GM12801 (cell line): ENCODE measurements around the gene ELL2.

Experiments used
- TF ChIP-seq, protein P1 (sequence below): IDR thresholded peaks from one replicate; pipeline ENCODE4 v1.5.1; 2011; ENCODE audit warnings: control low read depth; ENCODE audit not compliant: insufficient read length; ENCODE audit errors: extremely low read depth

Gene ELL2

DNA sequence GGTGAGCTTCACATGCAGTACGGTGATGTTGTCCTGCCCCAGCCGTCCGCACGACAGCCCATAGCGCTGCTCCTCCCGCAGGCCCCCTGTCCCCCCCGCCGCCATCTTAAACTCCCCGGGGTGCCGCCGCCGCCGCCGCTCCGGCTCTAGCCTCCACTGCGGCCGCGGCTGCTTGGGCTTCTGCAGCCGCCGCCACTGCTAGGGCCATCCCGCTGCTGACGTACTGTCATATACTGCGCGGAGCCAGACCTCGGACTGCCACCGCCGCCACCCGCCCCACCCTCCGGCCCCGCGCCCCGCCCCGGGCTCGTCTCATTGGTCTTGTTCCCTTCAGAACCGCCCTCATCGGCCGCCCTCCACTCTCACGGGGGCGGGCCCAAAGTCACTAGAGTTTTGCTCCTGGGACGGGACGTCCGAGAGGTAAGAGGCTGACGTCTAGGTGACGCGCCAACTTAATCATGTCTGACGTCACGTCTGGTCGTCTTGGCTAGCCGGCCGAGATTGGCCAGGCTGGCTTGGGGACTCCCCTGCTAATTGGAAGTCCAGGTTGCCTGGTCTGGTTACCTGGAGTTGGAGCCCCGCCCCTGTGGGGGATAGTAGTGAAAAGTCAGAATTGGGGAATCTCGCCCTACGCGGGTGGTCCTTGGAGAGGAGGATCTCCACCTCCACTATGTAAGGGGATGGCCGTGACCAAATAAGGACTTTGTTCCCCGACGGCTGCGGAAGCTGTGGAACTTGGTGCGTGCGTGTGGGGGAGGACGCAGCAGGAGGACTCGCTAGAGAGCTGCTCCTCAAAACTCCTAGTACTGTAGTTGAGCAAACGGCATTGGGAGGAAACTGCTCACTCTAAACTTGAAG, at the start of gene ELL2:
ELL2 (minus strand) TSS at position 235 of the 858 bp plus-strand sequence; CDS start at position 105, 130 bp downstream.
- TF ChIP-seq, protein P1, sequence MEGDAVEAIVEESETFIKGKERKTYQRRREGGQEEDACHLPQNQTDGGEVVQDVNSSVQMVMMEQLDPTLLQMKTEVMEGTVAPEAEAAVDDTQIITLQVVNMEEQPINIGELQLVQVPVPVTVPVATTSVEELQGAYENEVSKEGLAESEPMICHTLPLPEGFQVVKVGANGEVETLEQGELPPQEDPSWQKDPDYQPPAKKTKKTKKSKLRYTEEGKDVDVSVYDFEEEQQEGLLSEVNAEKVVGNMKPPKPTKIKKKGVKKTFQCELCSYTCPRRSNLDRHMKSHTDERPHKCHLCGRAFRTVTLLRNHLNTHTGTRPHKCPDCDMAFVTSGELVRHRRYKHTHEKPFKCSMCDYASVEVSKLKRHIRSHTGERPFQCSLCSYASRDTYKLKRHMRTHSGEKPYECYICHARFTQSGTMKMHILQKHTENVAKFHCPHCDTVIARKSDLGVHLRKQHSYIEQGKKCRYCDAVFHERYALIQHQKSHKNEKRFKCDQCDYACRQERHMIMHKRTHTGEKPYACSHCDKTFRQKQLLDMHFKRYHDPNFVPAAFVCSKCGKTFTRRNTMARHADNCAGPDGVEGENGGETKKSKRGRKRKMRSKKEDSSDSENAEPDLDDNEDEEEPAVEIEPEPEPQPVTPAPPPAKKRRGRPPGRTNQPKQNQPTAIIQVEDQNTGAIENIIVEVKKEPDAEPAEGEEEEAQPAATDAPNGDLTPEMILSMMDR = no peak

DNA sequence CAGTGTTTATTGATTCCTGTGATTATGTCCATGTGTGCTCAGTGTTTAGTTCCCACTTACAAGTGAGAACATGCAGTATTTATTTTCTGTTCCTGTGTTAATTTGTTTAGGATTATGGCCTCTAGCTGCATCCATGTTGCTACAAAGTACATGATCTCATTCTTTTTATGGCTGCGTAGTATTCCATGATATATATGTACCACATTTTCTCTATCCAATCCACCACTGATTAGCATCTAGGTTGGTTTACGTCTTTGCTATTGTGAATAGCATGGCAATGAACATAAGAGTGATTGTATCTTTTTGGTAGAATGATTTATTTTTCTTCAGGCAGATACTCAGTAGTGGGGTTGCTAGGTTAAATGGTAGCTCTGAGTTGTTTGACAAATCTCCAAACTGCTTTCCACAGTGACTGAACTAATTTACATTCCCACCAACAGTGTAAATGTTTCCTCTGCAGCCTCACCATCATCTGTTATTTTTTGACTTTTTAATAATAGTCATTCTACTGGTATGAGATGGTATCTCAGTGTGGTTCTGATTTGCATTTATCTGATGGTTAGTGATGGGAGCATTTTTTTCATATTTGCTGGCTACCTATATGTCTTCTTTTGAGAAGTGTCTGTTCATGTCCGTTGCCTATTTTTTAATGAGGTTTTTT, 47.5 kb upstream of the ELL2 start:
- TF ChIP-seq, protein P1 = no peak

DNA sequence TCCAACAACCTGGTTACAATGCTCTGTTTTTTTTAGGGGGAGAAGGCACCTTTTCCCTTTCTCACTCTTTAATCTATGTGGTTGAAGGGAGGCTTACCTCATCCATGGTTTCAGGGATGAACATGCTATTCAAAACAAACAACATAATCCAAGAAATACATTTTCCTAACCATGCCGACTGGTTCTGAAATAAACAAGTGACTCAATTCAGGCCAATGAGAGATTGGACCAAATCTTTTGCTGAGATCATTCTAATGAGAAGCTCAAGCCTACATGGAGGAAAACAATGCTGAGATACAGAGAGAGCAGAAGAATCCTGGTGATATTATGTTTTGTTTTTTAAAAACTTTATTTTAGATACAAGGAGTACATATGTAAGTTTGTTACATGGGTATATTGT, 46.8 kb upstream of the ELL2 start:
- TF ChIP-seq, protein P1 = no peak

DNA sequence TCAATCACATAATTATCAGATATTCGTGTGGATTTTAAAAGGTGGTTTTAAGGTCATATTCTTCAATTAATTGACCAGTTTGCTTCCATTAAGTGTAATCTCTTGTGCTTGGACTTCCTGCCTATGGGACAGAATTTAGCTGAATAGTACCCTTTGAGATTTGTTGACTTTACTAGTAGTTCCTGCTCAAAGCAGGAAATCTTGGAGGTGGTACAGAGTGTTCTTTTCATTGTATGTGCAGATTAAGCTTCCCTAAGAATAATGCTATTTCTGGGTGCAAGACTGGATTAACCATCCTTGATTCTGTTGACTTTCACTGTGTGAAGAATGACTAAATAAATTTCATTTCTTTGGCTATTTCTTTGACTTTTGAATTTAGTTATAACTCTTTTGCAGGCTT, 45.4 kb upstream of the ELL2 start:
- TF ChIP-seq, protein P1 = no peak

DNA sequence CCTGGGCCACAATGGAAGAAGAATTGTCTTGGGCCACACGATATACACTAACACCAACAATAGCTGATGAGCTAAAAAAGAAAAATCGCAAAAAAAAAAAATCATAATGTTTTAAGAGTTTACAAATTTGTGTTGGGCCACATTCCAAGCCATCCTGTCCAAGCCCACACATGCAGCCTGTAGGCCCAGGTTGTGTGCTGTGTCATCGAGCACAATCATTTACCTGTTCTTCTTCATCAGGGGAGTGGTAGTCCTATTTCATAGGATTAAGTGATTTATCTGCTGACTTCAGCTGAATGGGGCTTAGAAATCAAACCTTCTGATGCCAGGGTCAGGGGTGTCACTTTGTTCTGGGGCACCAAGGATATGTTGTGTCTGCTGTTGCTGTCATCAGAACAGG, 44.6 kb upstream of the ELL2 start:
- TF ChIP-seq, protein P1 = no peak

DNA sequence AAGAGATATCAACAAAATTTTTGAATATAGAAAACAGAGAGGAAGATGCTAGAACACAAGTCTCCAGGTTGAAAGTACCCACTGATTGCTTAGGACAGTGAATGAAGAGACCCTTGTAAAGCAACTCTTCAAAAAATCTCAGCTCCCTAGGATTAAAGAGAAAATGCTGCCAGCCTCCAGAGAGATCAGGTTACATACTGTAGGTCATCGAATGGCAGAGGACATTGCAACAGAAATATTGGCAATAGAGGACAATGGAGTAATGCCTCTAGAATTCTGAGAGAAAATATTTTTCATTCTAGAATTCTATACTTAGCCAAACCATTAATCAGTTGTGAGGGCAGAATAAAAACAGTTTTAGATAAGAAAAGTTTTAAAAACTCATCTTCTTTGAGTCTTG, 43.1 kb upstream of the ELL2 start:
- TF ChIP-seq, protein P1 = no peak

DNA sequence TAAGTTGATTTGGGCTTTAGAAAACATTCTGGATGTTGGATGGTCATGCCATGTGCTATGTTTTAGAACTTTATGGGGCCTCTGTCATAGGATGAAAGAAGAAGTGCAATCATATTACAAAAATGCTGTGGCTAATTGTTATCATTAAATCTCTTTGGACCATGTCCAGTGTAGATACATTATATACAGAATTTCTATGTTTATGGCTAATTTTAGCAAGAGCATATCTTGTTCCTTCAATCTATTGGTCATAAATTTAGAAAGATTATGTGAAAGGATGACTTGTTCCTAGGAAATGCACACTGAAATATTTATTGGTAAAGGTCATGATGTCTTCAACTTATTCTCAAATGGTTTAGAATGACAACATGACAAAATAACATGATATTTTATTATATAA, 42.4 kb upstream of the ELL2 start:
- TF ChIP-seq, protein P1 = no peak
